Suprapubic skin (tissue), 4 donors: ENCODE data around the gene IL1A.

Source experiments
- EP300 ChIP-seq: sonication (generic); formaldehyde crosslinking; IDR thresholded peaks from one replicate; pipeline ENCODE4 v1.6.1; 2017; ENCODE audit warnings: antibody characterized with exemption
- POLR2A ChIP-seq, 2 donors: fragments of 450-650 bp; IDR thresholded peaks; one replicate each; pipeline ENCODE4 v1.6.1; 2017; ENCODE audit warnings: antibody characterized with exemption in 2 of 2, mild to moderate bottlenecking in 2 of 2, moderate library complexity in 2 of 2
- POLR2AphosphoS5 ChIP-seq, 3 donors: sonication (generic); formaldehyde crosslinking; IDR thresholded peaks; one replicate each; pipeline ENCODE4 v1.6.1; 2017; ENCODE audit warnings: antibody characterized with exemption in 3 of 3
- TF ChIP-seq, protein P1 (sequence below), 2 donors: fragments of 200-600 bp in 1 of 2; fragments of 450-650 bp in 1 of 2; sonication (generic) in 1 of 2; IDR thresholded peaks; one replicate each; pipeline ENCODE4 v1.5.1; 2016 to 2019; ENCODE audit warnings: antibody characterized with exemption in 2 of 2, mild to moderate bottlenecking in 1 of 2, moderate library complexity in 1 of 2

DNA sequence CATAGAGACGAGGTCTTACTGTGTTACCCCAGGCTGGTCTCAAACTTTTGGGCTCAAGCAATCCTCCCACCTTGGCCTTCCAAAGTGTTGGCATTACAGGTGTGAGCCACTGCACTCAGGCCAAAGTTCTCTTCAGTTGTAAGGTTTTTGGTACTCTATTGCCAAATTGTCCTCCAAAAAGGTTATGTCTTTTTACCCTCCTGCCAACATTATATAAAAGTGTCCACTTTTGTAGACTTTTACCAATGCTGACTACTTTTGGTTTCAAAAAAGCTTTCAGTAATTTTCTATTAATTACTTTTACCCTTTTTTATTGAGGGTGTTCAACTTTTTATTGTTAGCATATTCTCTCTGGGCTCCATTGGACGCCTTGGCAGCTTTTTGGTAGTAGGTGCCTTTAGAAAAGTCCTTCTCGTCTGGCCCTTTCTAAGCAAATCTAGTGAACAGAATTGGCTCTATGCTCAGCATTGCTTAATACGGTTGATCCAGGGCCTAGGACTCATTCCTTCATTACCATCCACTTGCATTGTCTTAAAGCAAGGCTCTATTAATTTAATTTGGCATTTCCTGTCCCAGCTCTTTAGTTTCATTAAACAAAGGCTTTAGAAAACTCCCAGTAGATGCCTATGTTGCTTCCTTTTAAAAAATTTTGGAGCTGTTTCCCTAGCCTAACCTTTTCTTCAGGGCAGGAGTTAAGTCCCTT, 16.7 kb upstream of the IL1A start:
- TF ChIP-seq, protein P1, sequence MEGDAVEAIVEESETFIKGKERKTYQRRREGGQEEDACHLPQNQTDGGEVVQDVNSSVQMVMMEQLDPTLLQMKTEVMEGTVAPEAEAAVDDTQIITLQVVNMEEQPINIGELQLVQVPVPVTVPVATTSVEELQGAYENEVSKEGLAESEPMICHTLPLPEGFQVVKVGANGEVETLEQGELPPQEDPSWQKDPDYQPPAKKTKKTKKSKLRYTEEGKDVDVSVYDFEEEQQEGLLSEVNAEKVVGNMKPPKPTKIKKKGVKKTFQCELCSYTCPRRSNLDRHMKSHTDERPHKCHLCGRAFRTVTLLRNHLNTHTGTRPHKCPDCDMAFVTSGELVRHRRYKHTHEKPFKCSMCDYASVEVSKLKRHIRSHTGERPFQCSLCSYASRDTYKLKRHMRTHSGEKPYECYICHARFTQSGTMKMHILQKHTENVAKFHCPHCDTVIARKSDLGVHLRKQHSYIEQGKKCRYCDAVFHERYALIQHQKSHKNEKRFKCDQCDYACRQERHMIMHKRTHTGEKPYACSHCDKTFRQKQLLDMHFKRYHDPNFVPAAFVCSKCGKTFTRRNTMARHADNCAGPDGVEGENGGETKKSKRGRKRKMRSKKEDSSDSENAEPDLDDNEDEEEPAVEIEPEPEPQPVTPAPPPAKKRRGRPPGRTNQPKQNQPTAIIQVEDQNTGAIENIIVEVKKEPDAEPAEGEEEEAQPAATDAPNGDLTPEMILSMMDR (IDR thresholded peaks at IDR 0.05) = no peak
- no peak for TF ChIP-seq POLR2AphosphoS5 (IDR thresholded peaks at IDR 0.05)
- no peak for TF ChIP-seq POLR2A (IDR thresholded peaks at IDR 0.05)
- TF ChIP-seq EP300 = no peak
